CD14-positive monocyte (primary cell): ENCODE data around the gene EID2. TPM values are rescaled to one million over a fixed set of nuclear protein-coding genes. Genes with fewer than 3 reads are reported as not detected.

Source experiments
- DNase-seq, 3 donors: peaks; one replicate each; pipeline ENCODE4 v3.0.0-alpha.2; 2011 to 2022
- H2AFZ ChIP-seq: 2 replicates; pipeline ENCODE4 v1.6.0; 2012; ENCODE audit warnings: mild to moderate bottlenecking, low read depth, low read length, inconsistent platforms; ENCODE audit not compliant: insufficient read depth, poor library complexity, severe bottlenecking
- H3K27ac ChIP-seq, 2 donors: 1 replicate in 1 of 2; 2 replicates in 1 of 2; pipeline ENCODE4 v1.5.1; 2012 to 2013; ENCODE audit warnings: low read length in 2 of 2, control low read depth in 1 of 2, inconsistent platforms in 1 of 2, low read depth in 1 of 2, mild to moderate bottlenecking in 1 of 2
- H3K27me3 ChIP-seq, 2 donors: one replicate each; pipeline versions ENCODE4 v1.6.0 to v1.6.1; 2011 to 2013; ENCODE audit warnings: low read length in 2 of 2; ENCODE audit not compliant: control insufficient read depth in 2 of 2, insufficient read depth in 2 of 2
- H3K36me3 ChIP-seq, 2 donors: replicated peaks in 1 of 2; 1 replicate in 1 of 2; 2 replicates in 1 of 2; pipeline versions ENCODE4 v1.5.1 to v1.6.1; 2012 to 2013; ENCODE audit warnings: low read length in 2 of 2, control low read depth in 1 of 2, inconsistent platforms in 1 of 2, mild to moderate bottlenecking in 1 of 2; ENCODE audit not compliant: insufficient read depth in 2 of 2, control insufficient read depth in 1 of 2
- H3K4me1 ChIP-seq, 2 donors: 1 replicate in 1 of 2; 2 replicates in 1 of 2; pipeline versions ENCODE4 v1.5.1 to v1.6.1; 2012 to 2013; ENCODE audit warnings: low read length in 2 of 2, control low read depth in 1 of 2, inconsistent platforms in 1 of 2, mild to moderate bottlenecking in 1 of 2, moderate library complexity in 1 of 2; ENCODE audit not compliant: insufficient read depth in 2 of 2, control insufficient read depth in 1 of 2
- H3K4me2 ChIP-seq: replicated peaks from 2 replicates; pipeline ENCODE3; 2012; ENCODE audit warnings: low read length, moderate library complexity, mild to moderate bottlenecking; ENCODE audit not compliant: poor library complexity, severe bottlenecking; ENCODE audit errors: extremely low read depth
- H3K4me3 ChIP-seq, 3 experiments: fragments of 200-600 bp in 1 of 3; sonication (generic) in 1 of 3; replicated peaks in 1 of 3; 1 replicate in 2 of 3; 2 replicates in 1 of 3; pipeline ENCODE4 v1.5.1; 2011 to 2013; ENCODE audit warnings: low read length in 3 of 3, mild to moderate bottlenecking in 3 of 3, control low read depth in 2 of 3, low read depth in 2 of 3, inconsistent platforms in 1 of 3, moderate library complexity in 1 of 3
- H3K79me2 ChIP-seq: 2 replicates; pipeline ENCODE4 v1.6.0; 2012; ENCODE audit warnings: mild to moderate bottlenecking, control low read depth, inconsistent platforms, low read length, moderate library complexity; ENCODE audit not compliant: insufficient read depth
- H3K9ac ChIP-seq: 2 replicates; pipeline ENCODE4 v1.6.0; 2017; ENCODE audit warnings: low read length, mild to moderate bottlenecking; ENCODE audit not compliant: insufficient read depth, poor library complexity, severe bottlenecking
- H3K9me3 ChIP-seq, 2 donors: replicated peaks in 1 of 2; 1 replicate in 1 of 2; 2 replicates in 1 of 2; pipeline versions ENCODE4 v1.5.1 to v1.6.1; 2012 to 2013; ENCODE audit warnings: low read length in 2 of 2, control low read depth in 1 of 2; ENCODE audit not compliant: control insufficient read depth in 1 of 2, insufficient read depth in 1 of 2
- H4K20me1 ChIP-seq: 2 replicates; pipeline ENCODE4 v1.6.0; 2012; ENCODE audit warnings: mild to moderate bottlenecking, low read length, control low read depth, moderate library complexity; ENCODE audit not compliant: insufficient read depth
- H3K27ac Mint-ChIP-seq, 7 donors: one replicate each; pipeline ENCODE4 v1.8.0; 2020; ENCODE audit warnings: mild to moderate bottlenecking in 7 of 7, mixed read lengths in 7 of 7, moderate library complexity in 6 of 7, inconsistent platforms in 2 of 7
- H3K27me3 Mint-ChIP-seq, 3 donors: one replicate each; pipeline ENCODE4 v1.8.0; 2021 to 2022; ENCODE audit warnings: low read depth in 3 of 3, mild to moderate bottlenecking in 3 of 3, mixed read lengths in 3 of 3, moderate library complexity in 3 of 3, inconsistent platforms in 1 of 3
- H3K36me3 Mint-ChIP-seq, 2 donors: one replicate each; pipeline ENCODE4 v1.8.0; 2020; ENCODE audit warnings: mixed read lengths in 2 of 2, inconsistent platforms in 1 of 2, mild to moderate bottlenecking in 1 of 2
- H3K4me1 Mint-ChIP-seq: one replicate; pipeline ENCODE4 v1.8.0; 2020; ENCODE audit warnings: mild to moderate bottlenecking, mixed read lengths
- H3K4me3 Mint-ChIP-seq, 2 donors: one replicate each; pipeline ENCODE4 v1.8.0; 2020; ENCODE audit warnings: mild to moderate bottlenecking in 2 of 2, mixed read lengths in 2 of 2, moderate library complexity in 1 of 2
- H3K9me3 Mint-ChIP-seq, 7 donors: one replicate each; pipeline ENCODE4 v1.8.0; 2020 to 2022; ENCODE audit warnings: mixed read lengths in 7 of 7, mild to moderate bottlenecking in 6 of 7, moderate library complexity in 6 of 7, inconsistent platforms in 2 of 7
- CTCF ChIP-seq: fragments of 200-600 bp; IDR thresholded peaks from one replicate; pipeline ENCODE4 v1.8.0; 2022; ENCODE audit warnings: antibody characterized with exemption, mild to moderate bottlenecking
- WGBS: methylation state at CpG from one replicate; pipeline ENCODE4 v1.1.5; 2013; ENCODE audit warnings: missing lambda C conversion rate; ENCODE audit not compliant: insufficient coverage; 5-methylcytosine and 5-hydroxymethylcytosine counted together
- intact Hi-C, 2 donors: fragments of 100-400 bp; cut with micrococcal nuclease; formaldehyde crosslinking; loops; one replicate each; pipeline versions ENCODE4 v1.15.0 to v1.15.1; 2023
- polyA minus RNA-seq: library from RNA; depleted of rRNA, polyadenylated mRNA; stranded (reverse); fragments of >200 nt; gene quantifications from 2 replicates; pipeline ENCODE4 v1.2.3, GENCODE V29; 2012
- polyA plus RNA-seq, 3 donors: library from polyadenylated mRNA; depleted of rRNA in 1 of 3; unstranded in 2 of 3; stranded (reverse) in 1 of 3; fragments of 300-500 nt in 2 of 3; fragments of >200 nt in 1 of 3; fragmentation: Illumina TruSeq in 2 of 3; gene quantifications; 1 replicate in 2 of 3; 2 replicates in 1 of 3; pipeline ENCODE4 v1.2.3, GENCODE V29; 2012 to 2021
- total RNA-seq, 12 experiments: library from RNA in 1 of 12; stranded (reverse) in 1 of 12; fragments of 120-200 nt in 1 of 12; gene quantifications; one replicate each; pipeline ENCODE4 v1.2.4 and lab custom pipeline; 2013 to 2026; ENCODE audit warnings: mixed read lengths in 6 of 12, inconsistent platforms in 1 of 12

Gene EID2
- 10.8 TPM for total RNA-seq (2013)
- polyA plus RNA-seq (10 to 100 TPM in 2 of 3 donors, 1 to 10 TPM in 1; 5.8 to 20.4 (median 12.5) TPM), polyA minus RNA-seq (5.8 and 10.5 TPM in 2 replicates), total RNA-seq (lab: John Stamatoyannopoulos, UW) (2.5 to 10.5 (median 6.2) reads per million in 11 experiments)

- H3K4me1 Mint-ChIP-seq, result peaks cover 25% of the 10 kb centered on the region
- Histone ChIP-seq H4K20me1 (no peaks in the 10 kb centered on the region), H3K27ac (peak within 1 kb of the TSS; percentile 83 to 87), H3K4me3 (peak within 1 kb of the TSS; percentile 72 to 90 (median 79)), H2AFZ (peak within 1 kb of the TSS; percentile 92), H3K4me2 (peak within 1 kb of the TSS; percentile 91), H3K9ac (peak within 1 kb of the TSS; percentile 80), H3K79me2 (peaks cover 21% of the 10 kb centered on the region), H3K36me3 (no peaks in the 10 kb centered on the region), H3K4me1 (peaks cover 12 to 18% of the 10 kb centered on the region in 2 donors), H3K9me3 (no peaks in the 10 kb centered on the region), H3K27me3 (no peaks in the 10 kb centered on the region)
- WGBS, result under 1% methylated on average over 84 of the region's 84 CpGs
- peaks cover 0 to 12% (median 4%) of the 10 kb centered on the region in 3 donors for H3K27me3 Mint-ChIP-seq
- intact Hi-C loops, result loop anchor here (5.0 to 10.0 kb wide), 4 partner anchors 92 to 412 kb away; partner anchors contain the start of genes SUPT5H (in 2 of the 2), MED29 (in 1 of the 2), PAF1 (in 1 of the 2) and PAK4 (in 1 of the 2)
- peak within 1 kb of the TSS; percentile 89 to 98 (median 95) for H3K27ac Mint-ChIP-seq
- peaks cover 0 to 3% (median 0%) of the 10 kb centered on the region in 7 donors for H3K9me3 Mint-ChIP-seq
- peak within 1 kb of the TSS; percentile 96 for H3K4me3 Mint-ChIP-seq
- peak; percentile 86 for TF ChIP-seq CTCF
- peaks cover 3 to 5% of the 10 kb centered on the region in 2 donors for H3K36me3 Mint-ChIP-seq
- DNase-seq, result peak; percentile 95 to 96 (median 95)
Observed at GRCh38 chr19:39539518-39540332, at the start of gene EID2. TSS of gene EID2 (minus strand) at chr19:39540161. CDS start at chr19:39540079, 82 bp downstream.

DNA sequence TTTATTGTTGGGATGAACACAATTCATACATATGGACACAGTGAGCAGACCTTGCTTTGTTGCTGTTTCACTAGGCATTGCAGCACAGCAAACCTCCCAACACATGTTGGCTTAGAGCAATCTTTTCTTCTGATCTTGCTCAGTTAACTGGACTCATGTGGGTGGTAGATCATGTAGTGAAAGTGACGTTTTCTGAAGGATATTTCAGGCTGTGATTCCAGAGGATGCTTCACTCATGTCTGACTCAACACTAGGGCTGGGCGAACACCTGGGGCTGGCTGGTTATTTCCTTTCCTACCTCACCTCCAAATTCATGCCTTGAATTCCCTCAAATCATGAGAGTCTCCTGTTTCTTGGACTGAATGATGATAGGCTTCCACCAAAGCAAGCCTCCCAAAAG lies 48.1 kb upstream of the EID2 start:
- Mint-ChIP-seq H3K4me1 (no peaks in the 10 kb centered on the region), H3K9me3 (no peaks in the 10 kb centered on the region), H3K27ac (no peak overlapping the region), H3K27me3 (peaks cover 0 to 6% (median 6%) of the 10 kb centered on the region in 3 donors), H3K36me3 (no peaks in the 10 kb centered on the region), H3K4me3 (no peak overlapping the region)
- peaks cover 0 to 4% of the 10 kb centered on the region in 2 donors for H3K27me3 ChIP-seq
- H3K9me3 ChIP-seq, result no peaks in the 10 kb centered on the region
- no peak for TF ChIP-seq CTCF
- no CpG with 5 or more reads among the region's 2 CpGs for WGBS
- H3K4me3 ChIP-seq, result no peak overlapping the region
- no peaks in the 10 kb centered on the region for H4K20me1 ChIP-seq
- no peaks in the 10 kb centered on the region for H3K36me3 ChIP-seq
- no peak overlapping the region for H2AFZ ChIP-seq
- no peaks in the 10 kb centered on the region for H3K4me1 ChIP-seq
- H3K79me2 ChIP-seq, result no peaks in the 10 kb centered on the region
- no peak for DNase-seq
- H3K27ac ChIP-seq, result no peak overlapping the region
- H3K4me2 ChIP-seq, result no peak overlapping the region
- no peak overlapping the region for H3K9ac ChIP-seq
- intact Hi-C loops, result no loop called here
